Type B pancreatic cell (in vitro differentiated cells): ENCODE measurements around the gene ANKUB1. TPM values are rescaled to one million over a fixed set of nuclear protein-coding genes. Genes with fewer than 3 reads are reported as not detected.
"Not testable (repeated sequence)": the region's sequence is repeated elsewhere in the genome, so short reads cannot be mapped to it uniquely, and the experiment has no call there.

ENCODE experiments used
- DNase-seq: peaks from one replicate; pipeline ENCODE4 v3.0.0; 2021; ENCODE audit warnings: mixed read lengths; ENCODE audit not compliant: unreplicated experiment; ENCODE audit errors: extremely low spot score
- H3K27ac Mint-ChIP-seq: 2 replicates; pipeline ENCODE4 v1.8.0; 2021; ENCODE audit warnings: mild to moderate bottlenecking, mixed read lengths
- H3K27me3 Mint-ChIP-seq: 2 replicates; pipeline ENCODE4 v1.8.0; 2021; ENCODE audit warnings: mixed read lengths
- H3K36me3 Mint-ChIP-seq: 2 replicates; pipeline ENCODE4 v1.8.0; 2021; ENCODE audit warnings: mixed read lengths
- H3K4me1 Mint-ChIP-seq: one replicate; pipeline ENCODE4 v1.8.0; 2021; ENCODE audit warnings: mixed read lengths; ENCODE audit not compliant: unreplicated experiment
- H3K4me3 Mint-ChIP-seq: 2 replicates; pipeline ENCODE4 v1.8.0; 2021; ENCODE audit warnings: mild to moderate bottlenecking, mixed read lengths
- H3K9me3 Mint-ChIP-seq: 2 replicates; pipeline ENCODE4 v1.8.0; 2021; ENCODE audit warnings: mixed read lengths
- CTCF ChIP-seq: fragments of 200-600 bp; sonication (generic); conservative IDR thresholded peaks from 2 replicates; pipeline ENCODE4 v1.5.0; 2021; ENCODE audit warnings: antibody characterized with exemption, mild to moderate bottlenecking
- total RNA-seq: library from RNA; stranded (reverse); gene quantifications from 2 replicates; pipeline ENCODE4 v1.2.1, GENCODE V29; 2021; ENCODE audit warnings: low replicate concordance

Gene ANKUB1
- total RNA-seq, 1 donor from 2014 or later: 0.82 TPM

- Mint-ChIP-seq H3K36me3 (peaks cover 15% of the 10 kb centered on the region), H3K27me3 (no peaks in the 10 kb centered on the region), H3K4me1 (no peaks in the 10 kb centered on the region), H3K27ac (no peak overlapping the region), H3K4me3 (no peak overlapping the region), H3K9me3 (peaks cover 19% of the 10 kb centered on the region)
- no peak for DNase-seq
- TF ChIP-seq CTCF: no peak
Observed at GRCh38 chr3:149831321-149831720, 39.0 kb upstream of the ANKUB1 start.

GRCh38 chr3:149830902-149831301, 38.5 kb upstream of the ANKUB1 start:
- Mint-ChIP-seq H3K27ac (no peak overlapping the region), H3K4me3 (no peak overlapping the region), H3K9me3 (peaks cover 19% of the 10 kb centered on the region), H3K4me1 (no peaks in the 10 kb centered on the region), H3K36me3 (peaks cover 15% of the 10 kb centered on the region), H3K27me3 (no peaks in the 10 kb centered on the region)
- DNase-seq: no peak
- no peak for TF ChIP-seq CTCF

- not testable (repeated sequence) for H3K27me3 Mint-ChIP-seq, H3K4me3 Mint-ChIP-seq, H3K4me1 Mint-ChIP-seq, DNase-seq, H3K27ac Mint-ChIP-seq
- H3K9me3 Mint-ChIP-seq: peaks cover 15% of the 10 kb centered on the region
- peaks cover 11% of the 10 kb centered on the region for H3K36me3 Mint-ChIP-seq
Observed at GRCh38 chr3:149829631-149830030, 37.3 kb upstream of the ANKUB1 start.

- Mint-ChIP-seq H3K27me3 (no peaks in the 10 kb centered on the region), H3K4me1 (no peaks in the 10 kb centered on the region), H3K4me3 (no peak overlapping the region), H3K27ac (no peak overlapping the region), H3K9me3 (peaks cover 13% of the 10 kb centered on the region), H3K36me3 (peaks cover 9% of the 10 kb centered on the region)
- TF ChIP-seq CTCF: no peak
- no peak for DNase-seq
Observed at GRCh38 chr3:149828390-149828789, 36.0 kb upstream of the ANKUB1 start.

GRCh38 chr3:149826636-149827035, 34.3 kb upstream of the ANKUB1 start:
- TF ChIP-seq CTCF: no peak
- H3K4me3 Mint-ChIP-seq: no peak overlapping the region
- no peaks in the 10 kb centered on the region for H3K27me3 Mint-ChIP-seq
- DNase-seq: no peak
- peaks cover 4% of the 10 kb centered on the region for H3K9me3 Mint-ChIP-seq
- H3K27ac Mint-ChIP-seq: no peak overlapping the region
- H3K36me3 Mint-ChIP-seq: peaks cover 12% of the 10 kb centered on the region
- H3K4me1 Mint-ChIP-seq: no peaks in the 10 kb centered on the region

- no peak overlapping the region for H3K27ac Mint-ChIP-seq
- no peak for TF ChIP-seq CTCF
- H3K36me3 Mint-ChIP-seq: peaks cover 19% of the 10 kb centered on the region
- no peak overlapping the region for H3K4me3 Mint-ChIP-seq
- DNase-seq: no peak
- H3K27me3 Mint-ChIP-seq: no peaks in the 10 kb centered on the region
- H3K9me3 Mint-ChIP-seq: no peaks in the 10 kb centered on the region
- peaks cover 18% of the 10 kb centered on the region for H3K4me1 Mint-ChIP-seq
Observed at GRCh38 chr3:149820183-149820582, 27.8 kb upstream of the ANKUB1 start.
